ENCODE measurements around the gene MOB1A.

Gene MOB1A

DNA sequence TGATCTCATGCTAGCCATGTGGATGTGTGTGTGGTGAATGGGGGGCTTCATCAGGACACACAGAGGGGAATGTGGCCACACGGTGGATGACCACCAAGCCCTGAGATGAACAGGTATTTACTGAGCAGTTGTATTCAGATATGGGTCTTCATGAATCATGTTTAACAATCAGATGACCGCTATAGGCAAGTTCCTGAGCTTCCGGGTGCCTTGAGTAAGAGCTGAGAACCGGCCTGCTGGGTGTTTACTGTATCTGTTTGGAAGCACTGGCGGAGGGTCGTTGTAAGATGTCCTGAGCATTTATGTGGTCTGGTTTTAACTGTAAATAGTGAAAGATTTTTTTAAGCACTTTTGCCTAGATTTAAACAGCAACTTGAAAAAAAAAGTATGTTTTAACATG is 74.9 kb downstream of the MOB1A start:
- no peak for ATAC-seq
